HG03575 (cell line): ENCODE results near the gene LGALS14.

Experiments
- ATAC-seq: cut with Tn5 transposase; IDR thresholded peaks from one replicate; pipeline ENCODE4 v1.9.1; 2021; ENCODE audit not compliant: unreplicated experiment, insufficient number of reproducible peaks, low FRiP score; ENCODE audit errors: extremely low read depth

The LGALS14 gene

GRCh38 chr19:39737891-39738290 is 33.6 kb downstream of the LGALS14 start, which contains the start of gene CLC:
Gene CLC, minus strand, starts transcription at chr19:39738029. Its CDS starts 77 bp downstream, at chr19:39737952.
- ATAC-seq: no peak

- no peak for ATAC-seq
These were observed 34.5 kb downstream of the LGALS14 start for GRCh38 chr19:39738814-39739213.

- ATAC-seq: no peak
These were observed 36.1 kb downstream of the LGALS14 start for GRCh38 chr19:39740395-39740794.

DNA sequence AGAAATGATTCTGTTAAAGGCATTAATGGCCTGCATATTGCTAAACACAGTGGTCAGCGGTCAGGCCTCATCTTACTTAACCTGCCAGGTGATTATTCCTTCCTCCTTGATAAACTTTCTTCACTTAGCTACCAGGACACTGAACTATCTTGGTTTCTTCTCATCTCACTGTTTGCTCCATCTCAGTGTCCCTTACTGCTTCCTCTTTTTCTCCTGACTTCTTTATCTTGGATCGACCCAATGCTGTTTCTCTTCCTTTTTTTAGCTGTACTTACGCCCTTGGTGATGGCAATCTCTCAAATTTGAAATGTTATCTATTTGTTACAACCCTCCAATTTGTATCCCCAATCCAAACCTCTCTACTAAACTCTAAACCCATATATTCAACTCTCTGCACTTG is 41.4 kb downstream of the LGALS14 start:
- ATAC-seq: no peak

GRCh38 chr19:39746836-39747529 is 42.7 kb downstream of the LGALS14 start:
- ATAC-seq: no peak

- ATAC-seq: no peak
These were observed 45.7 kb downstream of the LGALS14 start for GRCh38 chr19:39749981-39750380.

- ATAC-seq: no peak
These were observed 48.1 kb downstream of the LGALS14 start for GRCh38 chr19:39752390-39752789.

GRCh38 chr19:39752795-39753194 is 48.5 kb downstream of the LGALS14 start:
- no peak for ATAC-seq

GRCh38 chr19:39754544-39754943 is 50.3 kb downstream of the LGALS14 start:
- no peak for ATAC-seq

DNA sequence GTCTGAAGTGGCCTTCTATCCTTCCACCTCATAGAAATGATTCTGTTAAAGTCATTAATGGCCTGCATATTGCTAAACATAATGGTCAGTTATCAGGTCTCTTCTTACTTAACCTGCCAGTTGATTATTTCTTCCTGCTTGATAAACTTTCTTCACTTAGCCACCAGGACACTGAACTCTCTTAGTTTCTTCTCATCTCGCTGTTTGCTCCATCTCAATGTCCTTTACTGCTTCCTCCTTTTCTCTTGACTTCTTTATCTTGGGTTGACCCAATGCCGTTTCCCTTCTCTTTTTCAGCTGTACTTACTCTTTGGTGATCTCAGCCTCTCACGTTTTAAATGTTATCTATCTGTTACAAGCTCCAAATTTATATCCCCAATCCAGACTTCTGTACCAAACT is 50.7 kb downstream of the LGALS14 start:
- ATAC-seq: no peak
